ENCODE measurements around the gene USP7. TPM values are rescaled to one million over a fixed set of nuclear protein-coding genes. Genes with fewer than 3 reads are reported as not detected.

USP7 gene
- total RNA-seq, 1 experiment from 2014 or later, result 125 TPM

DNA sequence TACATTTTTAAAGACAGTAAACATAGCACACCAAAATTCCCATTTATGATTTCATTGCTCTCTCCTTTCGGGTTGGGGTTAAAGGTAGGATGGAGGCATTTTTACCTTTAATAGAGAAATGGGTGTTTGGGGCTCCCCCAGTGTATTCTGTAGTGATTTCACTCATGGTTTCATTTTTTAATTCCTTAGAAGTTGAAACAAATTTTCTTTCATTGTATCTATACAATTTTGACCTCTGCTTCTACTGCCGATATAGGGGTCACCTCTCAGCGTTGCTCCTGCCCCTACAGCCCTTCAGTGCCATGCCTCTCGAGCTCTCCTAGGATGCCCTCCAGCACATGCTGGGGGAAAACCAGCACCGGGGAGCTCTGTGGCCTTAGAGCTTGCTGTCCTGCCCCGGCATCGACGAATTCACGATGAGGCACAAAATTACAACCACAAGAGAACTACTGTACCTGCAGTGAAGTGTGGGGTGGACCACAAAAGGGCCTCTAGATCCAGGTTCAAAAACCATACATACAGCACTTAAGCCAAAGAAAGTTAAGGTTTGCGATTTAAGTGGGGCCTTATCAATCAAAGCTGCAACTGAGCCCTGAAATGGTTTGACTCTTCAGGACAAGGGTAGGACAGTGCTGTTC lies 42.2 kb downstream of the USP7 start:
- in situ Hi-C loops (cut with HindIII; ENCODE audit: low pct_unique_long_range_greater_than_20kb, low sequenced_read_pairs) (no loop called here), intact Hi-C loops (cut with micrococcal nuclease; ENCODE audit: unreplicated experiment) (no loop called here)
- ATAC-seq, result no peak
- Histone ChIP-seq H3K4me3 (ENCODE audit: low read depth in 2 of 2, low read length in 2 of 2) (no peak overlapping the region), H3K9me3 (ENCODE audit: control insufficient read depth, insufficient read depth, low read depth, low read length) (no peaks in the 10 kb centered on the region), H3K36me3 (ENCODE audit: control insufficient read depth, insufficient read depth, low read length) (peaks cover 26% of the 10 kb centered on the region), H3K4me1 (ENCODE audit: control insufficient read depth, insufficient read depth, low read length) (no peaks in the 10 kb centered on the region), H3K27me3 (ENCODE audit: control insufficient read depth, insufficient read depth, low read length) (no peaks in the 10 kb centered on the region), H3K27ac (ENCODE audit: low read length) (no peak overlapping the region)
- no peak for DNase-seq (ENCODE audit: low read depth, low spot score)
- ChIA-PET POLR2A (no interaction called here), CTCF (interaction anchor here (0.5 kb wide), 1 partner anchor 13 kb away, joined by 3 read pairs; no protein-coding TSS in a partner anchor)
- TF ChIP-seq, protein P1, sequence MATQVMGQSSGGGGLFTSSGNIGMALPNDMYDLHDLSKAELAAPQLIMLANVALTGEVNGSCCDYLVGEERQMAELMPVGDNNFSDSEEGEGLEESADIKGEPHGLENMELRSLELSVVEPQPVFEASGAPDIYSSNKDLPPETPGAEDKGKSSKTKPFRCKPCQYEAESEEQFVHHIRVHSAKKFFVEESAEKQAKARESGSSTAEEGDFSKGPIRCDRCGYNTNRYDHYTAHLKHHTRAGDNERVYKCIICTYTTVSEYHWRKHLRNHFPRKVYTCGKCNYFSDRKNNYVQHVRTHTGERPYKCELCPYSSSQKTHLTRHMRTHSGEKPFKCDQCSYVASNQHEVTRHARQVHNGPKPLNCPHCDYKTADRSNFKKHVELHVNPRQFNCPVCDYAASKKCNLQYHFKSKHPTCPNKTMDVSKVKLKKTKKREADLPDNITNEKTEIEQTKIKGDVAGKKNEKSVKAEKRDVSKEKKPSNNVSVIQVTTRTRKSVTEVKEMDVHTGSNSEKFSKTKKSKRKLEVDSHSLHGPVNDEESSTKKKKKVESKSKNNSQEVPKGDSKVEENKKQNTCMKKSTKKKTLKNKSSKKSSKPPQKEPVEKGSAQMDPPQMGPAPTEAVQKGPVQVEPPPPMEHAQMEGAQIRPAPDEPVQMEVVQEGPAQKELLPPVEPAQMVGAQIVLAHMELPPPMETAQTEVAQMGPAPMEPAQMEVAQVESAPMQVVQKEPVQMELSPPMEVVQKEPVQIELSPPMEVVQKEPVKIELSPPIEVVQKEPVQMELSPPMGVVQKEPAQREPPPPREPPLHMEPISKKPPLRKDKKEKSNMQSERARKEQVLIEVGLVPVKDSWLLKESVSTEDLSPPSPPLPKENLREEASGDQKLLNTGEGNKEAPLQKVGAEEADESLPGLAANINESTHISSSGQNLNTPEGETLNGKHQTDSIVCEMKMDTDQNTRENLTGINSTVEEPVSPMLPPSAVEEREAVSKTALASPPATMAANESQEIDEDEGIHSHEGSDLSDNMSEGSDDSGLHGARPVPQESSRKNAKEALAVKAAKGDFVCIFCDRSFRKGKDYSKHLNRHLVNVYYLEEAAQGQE (IDR thresholded peaks at IDR 0.05; ENCODE audit: insufficient read depth in 1 of 2, low read depth in 2 of 2, low read length in 1 of 2), result no peak
- TF ChIP-seq, protein P2, sequence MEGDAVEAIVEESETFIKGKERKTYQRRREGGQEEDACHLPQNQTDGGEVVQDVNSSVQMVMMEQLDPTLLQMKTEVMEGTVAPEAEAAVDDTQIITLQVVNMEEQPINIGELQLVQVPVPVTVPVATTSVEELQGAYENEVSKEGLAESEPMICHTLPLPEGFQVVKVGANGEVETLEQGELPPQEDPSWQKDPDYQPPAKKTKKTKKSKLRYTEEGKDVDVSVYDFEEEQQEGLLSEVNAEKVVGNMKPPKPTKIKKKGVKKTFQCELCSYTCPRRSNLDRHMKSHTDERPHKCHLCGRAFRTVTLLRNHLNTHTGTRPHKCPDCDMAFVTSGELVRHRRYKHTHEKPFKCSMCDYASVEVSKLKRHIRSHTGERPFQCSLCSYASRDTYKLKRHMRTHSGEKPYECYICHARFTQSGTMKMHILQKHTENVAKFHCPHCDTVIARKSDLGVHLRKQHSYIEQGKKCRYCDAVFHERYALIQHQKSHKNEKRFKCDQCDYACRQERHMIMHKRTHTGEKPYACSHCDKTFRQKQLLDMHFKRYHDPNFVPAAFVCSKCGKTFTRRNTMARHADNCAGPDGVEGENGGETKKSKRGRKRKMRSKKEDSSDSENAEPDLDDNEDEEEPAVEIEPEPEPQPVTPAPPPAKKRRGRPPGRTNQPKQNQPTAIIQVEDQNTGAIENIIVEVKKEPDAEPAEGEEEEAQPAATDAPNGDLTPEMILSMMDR (IDR thresholded peaks at IDR 0.05), result no peak
- TF ChIP-seq SIN3A (IDR thresholded peaks at IDR 0.05; ENCODE audit: borderline replicate concordance, insufficient read depth, low read depth, low read length) (no peak), POLR2AphosphoS5 (IDR thresholded peaks at IDR 0.05; ENCODE audit: low read depth, low read length) (no peak), TCF7L2 (IDR thresholded peaks at IDR 0.05; ENCODE audit: low read depth, low read length) (no peak)
- BruUV-seq (replicated peaks), result no TSS peak

DNA sequence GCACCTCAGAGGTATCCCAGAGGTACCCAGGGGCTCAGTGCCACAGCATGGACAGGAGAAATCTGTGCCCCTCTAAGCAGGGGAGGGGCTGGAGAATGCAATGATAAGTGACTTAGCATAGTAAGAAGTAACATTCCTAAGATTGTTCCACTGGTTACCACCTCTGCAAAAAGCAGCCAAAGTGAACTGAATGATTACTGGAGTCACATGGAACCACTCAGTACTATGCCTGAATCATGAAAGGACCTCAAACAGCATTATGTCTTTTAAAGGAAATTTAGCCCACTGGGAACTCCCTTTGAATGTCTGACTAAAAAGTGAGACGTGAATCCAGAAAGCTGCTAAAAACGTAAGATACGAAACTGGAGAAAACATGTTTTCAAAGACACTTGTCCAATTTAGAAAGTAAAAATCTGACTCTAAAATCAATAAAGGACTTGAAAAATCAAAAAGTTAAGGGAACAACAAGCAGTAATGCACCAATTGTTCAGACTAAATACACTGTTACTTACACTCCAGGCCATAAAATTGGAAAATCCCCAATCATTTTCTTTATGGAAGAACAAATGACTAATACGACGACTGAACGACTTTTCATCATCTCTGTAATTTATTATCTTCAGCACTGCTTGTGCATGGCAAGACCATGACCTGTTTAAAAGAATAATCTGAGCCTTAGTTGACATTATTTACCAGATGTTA lies 42.9 kb downstream of the USP7 start:
- intact Hi-C loops (cut with micrococcal nuclease; ENCODE audit: unreplicated experiment) (no loop called here), in situ Hi-C loops (cut with HindIII; ENCODE audit: low pct_unique_long_range_greater_than_20kb, low sequenced_read_pairs) (no loop called here)
- TF ChIP-seq, protein P1 (IDR thresholded peaks at IDR 0.05; ENCODE audit: insufficient read depth in 1 of 2, low read depth in 2 of 2, low read length in 1 of 2), result no peak
- TF ChIP-seq TCF7L2 (IDR thresholded peaks at IDR 0.05; ENCODE audit: low read depth, low read length), result no peak
- TF ChIP-seq, protein P2 (IDR thresholded peaks at IDR 0.05), result no peak
- TF ChIP-seq POLR2AphosphoS5 (IDR thresholded peaks at IDR 0.05; ENCODE audit: low read depth, low read length), result no peak
- no peak for TF ChIP-seq SIN3A (IDR thresholded peaks at IDR 0.05; ENCODE audit: borderline replicate concordance, insufficient read depth, low read depth, low read length)
- Histone ChIP-seq H3K27ac (ENCODE audit: low read length) (no peak overlapping the region), H3K4me3 (ENCODE audit: low read depth in 2 of 2, low read length in 2 of 2) (no peak overlapping the region), H3K4me1 (ENCODE audit: control insufficient read depth, insufficient read depth, low read length) (no peaks in the 10 kb centered on the region), H3K36me3 (ENCODE audit: control insufficient read depth, insufficient read depth, low read length) (peaks cover 28% of the 10 kb centered on the region), H3K9me3 (ENCODE audit: control insufficient read depth, insufficient read depth, low read depth, low read length) (no peaks in the 10 kb centered on the region), H3K27me3 (ENCODE audit: control insufficient read depth, insufficient read depth, low read length) (no peaks in the 10 kb centered on the region)
- no TSS peak for BruUV-seq (replicated peaks)
- DNase-seq (ENCODE audit: low read depth, low spot score) (no peak), ATAC-seq (no peak)
- CTCF ChIA-PET, result interaction anchor here (0.8 kb wide), 1 partner anchor 16 kb away, joined by 3 read pairs; no protein-coding TSS in a partner anchor
- POLR2A ChIA-PET, result no interaction called here

Measured in Panc1 (cell line).